ENCODE measurements around the gene PCNX4.
A peak's percentile ranks its signal among the peaks of the same experiment; 100 is the strongest.

Gene PCNX4

DNA sequence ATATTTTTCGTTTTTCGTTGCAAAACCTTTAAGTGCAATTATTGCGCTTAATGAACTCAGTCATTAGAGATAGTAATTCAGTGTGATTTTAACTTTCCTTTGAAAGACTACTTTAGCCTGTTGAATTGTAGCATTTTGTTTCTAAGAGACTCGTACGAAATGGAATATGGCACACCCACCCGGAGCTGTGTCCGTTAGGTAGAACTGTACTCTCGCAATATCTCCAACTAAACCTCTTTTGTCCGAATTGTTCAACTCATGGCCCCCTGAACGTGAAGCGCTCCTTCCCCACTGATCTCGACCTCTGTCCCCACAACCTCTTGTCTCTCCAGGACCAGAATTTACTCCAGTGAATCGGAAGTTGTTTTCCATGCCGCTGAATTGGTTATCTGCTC is 800 bp downstream of the PCNX4 start:
- TF ChIP-seq, protein P1, sequence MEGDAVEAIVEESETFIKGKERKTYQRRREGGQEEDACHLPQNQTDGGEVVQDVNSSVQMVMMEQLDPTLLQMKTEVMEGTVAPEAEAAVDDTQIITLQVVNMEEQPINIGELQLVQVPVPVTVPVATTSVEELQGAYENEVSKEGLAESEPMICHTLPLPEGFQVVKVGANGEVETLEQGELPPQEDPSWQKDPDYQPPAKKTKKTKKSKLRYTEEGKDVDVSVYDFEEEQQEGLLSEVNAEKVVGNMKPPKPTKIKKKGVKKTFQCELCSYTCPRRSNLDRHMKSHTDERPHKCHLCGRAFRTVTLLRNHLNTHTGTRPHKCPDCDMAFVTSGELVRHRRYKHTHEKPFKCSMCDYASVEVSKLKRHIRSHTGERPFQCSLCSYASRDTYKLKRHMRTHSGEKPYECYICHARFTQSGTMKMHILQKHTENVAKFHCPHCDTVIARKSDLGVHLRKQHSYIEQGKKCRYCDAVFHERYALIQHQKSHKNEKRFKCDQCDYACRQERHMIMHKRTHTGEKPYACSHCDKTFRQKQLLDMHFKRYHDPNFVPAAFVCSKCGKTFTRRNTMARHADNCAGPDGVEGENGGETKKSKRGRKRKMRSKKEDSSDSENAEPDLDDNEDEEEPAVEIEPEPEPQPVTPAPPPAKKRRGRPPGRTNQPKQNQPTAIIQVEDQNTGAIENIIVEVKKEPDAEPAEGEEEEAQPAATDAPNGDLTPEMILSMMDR (IDR thresholded peaks at IDR 0.05; ENCODE audit: low read depth, low read length) = no peak
- H3K4me3 ChIP-seq (ENCODE audit: low read depth, low read length) = peak overlapping the region; percentile 92
- DNase-seq (ENCODE audit: low read depth, low spot score) = peak; percentile 55
- in situ Hi-C loops (cut with HindIII; ENCODE audit: low sequenced_read_pairs) = no loop called here

DNA sequence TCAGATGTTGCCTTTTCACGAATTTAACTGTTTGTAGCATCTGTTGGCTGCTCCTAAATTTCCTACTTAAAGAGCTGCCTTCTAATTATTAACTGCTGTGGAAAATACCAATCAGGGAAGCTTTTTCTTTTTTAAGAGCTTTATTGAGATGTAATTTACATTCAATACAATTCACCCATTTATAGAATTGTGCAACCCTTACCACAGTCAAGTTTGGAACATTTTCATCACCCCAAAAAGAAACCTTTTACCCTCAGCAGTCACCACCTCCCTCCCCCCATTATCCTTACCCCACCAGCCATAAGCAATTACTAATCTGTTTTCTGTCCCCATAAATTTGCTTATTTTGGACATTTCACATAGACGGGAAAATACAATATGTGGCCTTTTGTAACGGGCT is 1.4 kb downstream of the PCNX4 start:
- no peak for DNase-seq (ENCODE audit: low read depth, low spot score)
- H3K4me3 ChIP-seq (ENCODE audit: low read depth, low read length) = peak overlapping the region; percentile 92
- in situ Hi-C loops (cut with HindIII; ENCODE audit: low sequenced_read_pairs) = no loop called here
- TF ChIP-seq, protein P1 (IDR thresholded peaks at IDR 0.05; ENCODE audit: low read depth, low read length) = no peak

DNA sequence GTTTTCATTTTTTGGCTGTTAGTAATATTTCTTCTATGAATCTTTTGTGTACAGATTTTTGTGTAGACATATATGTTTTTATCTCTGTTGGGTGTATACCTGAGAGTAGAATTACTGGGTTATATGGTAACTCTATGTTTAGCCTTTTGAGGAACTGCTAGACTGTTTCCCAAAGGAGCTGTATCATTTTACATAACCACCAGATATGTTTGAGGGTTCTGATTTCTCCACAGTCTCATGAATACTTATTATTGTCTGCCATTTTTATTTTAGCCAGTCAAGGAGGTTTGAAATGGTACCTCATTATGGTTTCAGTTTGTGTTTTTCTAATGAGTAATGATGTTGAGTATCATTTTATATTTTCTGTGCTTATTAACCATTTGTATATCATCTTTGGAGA is 1.9 kb downstream of the PCNX4 start:
- peak; percentile 28 for DNase-seq (ENCODE audit: low read depth, low spot score)
- peak overlapping the region; percentile 92 for H3K4me3 ChIP-seq (ENCODE audit: low read depth, low read length)
- TF ChIP-seq, protein P1 (IDR thresholded peaks at IDR 0.05; ENCODE audit: low read depth, low read length) = no peak
- in situ Hi-C loops (cut with HindIII; ENCODE audit: low sequenced_read_pairs) = no loop called here

DNA sequence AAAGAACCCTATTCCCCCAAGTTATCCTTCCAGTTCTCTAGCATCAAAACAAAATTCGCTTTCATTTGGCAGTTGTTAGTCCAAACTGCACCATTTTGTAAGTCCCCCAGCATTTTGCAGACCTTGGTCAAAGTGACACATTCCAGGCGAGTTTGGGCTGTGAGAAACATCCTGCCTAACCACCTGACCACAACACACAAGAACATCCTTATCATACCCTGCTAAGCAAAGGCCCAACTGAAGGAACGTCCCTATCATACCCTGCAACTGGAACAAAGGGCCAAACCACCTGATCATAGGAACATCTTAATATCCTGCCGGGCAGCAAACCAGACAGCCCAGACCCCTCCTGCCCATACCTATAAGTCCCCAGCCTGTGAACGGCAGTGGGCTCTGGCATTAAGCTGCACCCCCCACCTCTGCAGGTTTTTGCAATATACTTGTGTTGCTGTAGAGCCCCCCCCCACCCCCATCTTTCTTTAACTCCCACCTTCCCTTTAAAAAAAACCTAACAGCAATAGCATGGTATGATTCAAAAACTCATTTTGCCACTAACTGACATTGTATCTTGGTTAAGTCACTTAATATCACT is 2.7 kb downstream of the PCNX4 start:
- peak overlapping the region; percentile 28 for H3K4me3 ChIP-seq (ENCODE audit: low read depth, low read length)
- in situ Hi-C loops (cut with HindIII; ENCODE audit: low sequenced_read_pairs) = no loop called here
- peak; percentile 59 for DNase-seq (ENCODE audit: low read depth, low spot score)
- TF ChIP-seq, protein P1 (IDR thresholded peaks at IDR 0.05; ENCODE audit: low read depth, low read length) = no peak

DNA sequence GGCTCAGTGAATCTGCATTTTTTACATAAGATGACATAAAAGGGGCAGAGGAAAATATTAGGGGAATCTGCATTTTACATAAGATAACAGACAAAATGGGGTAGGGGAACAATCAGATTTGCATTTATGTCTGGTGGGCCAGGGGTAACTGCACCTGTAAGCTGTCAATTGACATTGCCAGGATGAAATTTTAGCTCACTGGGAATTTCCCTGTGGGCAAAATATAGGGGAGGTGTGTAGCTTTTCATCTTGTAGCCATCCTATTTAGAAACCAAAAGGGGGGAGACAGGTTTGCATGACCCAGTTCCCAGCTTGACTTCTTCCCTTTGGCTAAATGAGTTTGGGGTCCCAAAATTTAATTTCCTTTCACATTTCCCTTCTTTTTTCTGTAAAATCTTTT is 3.5 kb downstream of the PCNX4 start:
- TF ChIP-seq, protein P1 (IDR thresholded peaks at IDR 0.05; ENCODE audit: low read depth, low read length) = no peak
- H3K4me3 ChIP-seq (ENCODE audit: low read depth, low read length) = no peak overlapping the region
- in situ Hi-C loops (cut with HindIII; ENCODE audit: low sequenced_read_pairs) = no loop called here
- DNase-seq (ENCODE audit: low read depth, low spot score) = no peak

DNA sequence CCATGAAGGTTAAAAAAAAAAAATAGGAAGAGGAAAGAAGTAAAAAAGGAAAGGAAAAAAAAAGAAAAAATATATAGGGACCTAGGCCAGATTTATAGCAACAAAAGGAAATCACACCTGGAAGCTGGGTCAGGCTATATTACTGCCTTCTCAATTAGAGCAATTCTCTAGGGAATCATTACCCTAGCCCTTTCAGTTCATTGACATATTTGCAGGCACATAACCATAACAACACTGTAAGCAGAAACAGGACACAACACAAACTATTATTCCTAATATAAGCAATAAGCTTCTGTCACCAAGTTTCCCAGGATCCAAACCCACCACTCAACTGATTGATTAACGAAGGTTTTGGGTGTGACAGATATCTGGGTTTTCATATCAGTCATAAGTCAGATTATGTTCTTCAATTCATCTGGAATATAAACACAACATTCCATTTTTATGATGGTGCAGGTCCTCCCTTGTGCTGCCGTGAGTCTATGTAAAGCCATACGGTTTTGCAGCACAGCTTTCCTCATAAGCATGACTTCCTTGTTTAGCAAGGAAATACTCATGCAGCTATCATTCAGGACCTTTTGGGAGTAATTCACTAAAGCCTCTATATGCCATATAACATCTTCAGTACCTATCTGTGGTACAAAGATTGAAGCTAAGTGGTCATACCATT is 4.2 kb downstream of the PCNX4 start:
- peak; percentile 56 for DNase-seq (ENCODE audit: low read depth, low spot score)
- in situ Hi-C loops (cut with HindIII; ENCODE audit: low sequenced_read_pairs) = no loop called here
- H3K4me3 ChIP-seq (ENCODE audit: low read depth, low read length) = no peak overlapping the region
- TF ChIP-seq, protein P1 (IDR thresholded peaks at IDR 0.05; ENCODE audit: low read depth, low read length) = no peak
